ENCODE results near the gene PRADC1.
A peak's percentile ranks its signal among the peaks of the same experiment; 100 is the strongest.
"Not testable (repeated sequence)": the region's sequence is repeated elsewhere in the genome, so short reads cannot be mapped to it uniquely, and the experiment has no call there.

The PRADC1 gene

DNA sequence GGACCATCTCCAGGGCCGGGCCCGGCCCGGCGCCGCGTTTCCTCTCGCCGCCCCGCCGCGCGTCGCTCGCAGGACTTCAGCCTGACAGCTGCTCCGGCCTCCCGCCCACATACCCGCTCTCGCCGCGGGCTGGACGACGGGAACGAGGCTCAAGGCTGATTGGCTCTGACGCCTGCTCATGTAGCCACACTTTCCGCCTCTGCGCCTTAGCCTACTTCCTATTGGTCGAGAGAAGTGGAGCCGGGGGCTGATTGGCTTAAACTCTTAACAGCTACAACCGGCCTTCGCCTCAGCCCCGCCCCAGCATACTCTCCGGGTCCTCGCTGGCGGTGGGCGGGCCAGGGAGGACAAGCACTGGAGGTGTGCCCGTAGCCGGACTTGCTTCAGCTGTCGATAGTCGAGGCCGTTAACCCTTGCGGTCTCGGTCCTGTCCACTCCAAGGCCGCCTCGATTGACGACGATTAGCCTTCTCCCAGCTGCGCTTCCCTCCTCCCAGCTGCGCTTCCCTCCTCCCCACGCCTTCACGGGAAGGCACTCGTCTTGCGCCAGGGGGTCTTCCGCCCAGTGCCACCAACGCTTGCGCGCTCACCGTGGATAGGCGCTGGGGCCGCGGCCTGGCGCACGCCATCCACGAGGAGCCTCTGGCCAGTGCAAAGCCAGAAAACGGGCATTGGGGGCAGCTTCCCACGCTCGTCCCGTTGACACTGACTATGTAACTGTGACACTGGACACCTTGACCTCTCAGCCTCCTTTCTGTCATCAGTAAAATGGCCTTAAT lies at the start of gene PRADC1:
Gene PRADC1 (minus strand): TSS at position 86 of the 778 bp plus-strand sequence. CDS start 79 bp downstream, at position 7.
- peak; percentile 95 for DNase-seq

DNA sequence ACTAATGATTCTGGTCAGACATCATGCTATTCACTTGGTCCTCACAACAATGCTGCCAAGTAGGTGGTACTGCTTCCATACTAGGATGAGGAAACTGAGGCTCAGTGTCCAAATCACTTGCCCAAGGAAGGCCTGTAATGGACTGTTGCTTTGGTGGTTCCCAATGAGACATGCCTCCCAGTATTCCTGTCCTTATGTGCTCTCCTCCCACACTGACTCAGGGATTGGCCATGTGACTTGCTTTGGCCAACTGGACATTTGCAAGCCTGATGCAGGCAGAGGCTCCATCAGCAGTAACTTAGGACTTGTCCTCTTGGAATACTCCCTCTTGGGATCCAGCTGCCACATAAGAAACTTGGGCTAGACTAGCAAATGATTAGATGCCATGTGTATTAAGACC lies 48.2 kb upstream of the PRADC1 start:
- DNase-seq = no peak

DNA sequence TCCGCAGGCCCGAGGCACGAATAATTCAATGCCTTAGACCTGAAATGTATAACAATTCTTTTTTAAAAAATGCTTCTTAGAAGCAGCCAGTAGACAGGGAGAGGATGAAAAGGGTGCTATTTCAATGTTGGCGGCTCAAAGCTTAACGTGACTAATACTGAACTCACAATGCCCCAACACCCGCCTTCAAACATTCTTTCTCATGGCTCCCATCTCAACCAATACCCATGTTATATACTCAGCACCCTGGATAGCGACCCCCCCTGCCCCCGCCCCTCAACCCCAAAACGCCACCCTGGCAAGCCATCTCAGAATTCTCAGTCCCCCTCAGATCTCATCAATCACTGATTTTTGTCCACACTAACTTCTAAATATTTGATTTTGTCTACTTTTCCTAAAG lies 46.8 kb upstream of the PRADC1 start:
- DNase-seq = no peak

GRCh38 chr2:73272270-73272669 lies 39.2 kb upstream of the PRADC1 start:
- DNase-seq = no peak

- no peak for DNase-seq
Observed at GRCh38 chr2:73269686-73270465, 36.8 kb upstream of the PRADC1 start.

DNA sequence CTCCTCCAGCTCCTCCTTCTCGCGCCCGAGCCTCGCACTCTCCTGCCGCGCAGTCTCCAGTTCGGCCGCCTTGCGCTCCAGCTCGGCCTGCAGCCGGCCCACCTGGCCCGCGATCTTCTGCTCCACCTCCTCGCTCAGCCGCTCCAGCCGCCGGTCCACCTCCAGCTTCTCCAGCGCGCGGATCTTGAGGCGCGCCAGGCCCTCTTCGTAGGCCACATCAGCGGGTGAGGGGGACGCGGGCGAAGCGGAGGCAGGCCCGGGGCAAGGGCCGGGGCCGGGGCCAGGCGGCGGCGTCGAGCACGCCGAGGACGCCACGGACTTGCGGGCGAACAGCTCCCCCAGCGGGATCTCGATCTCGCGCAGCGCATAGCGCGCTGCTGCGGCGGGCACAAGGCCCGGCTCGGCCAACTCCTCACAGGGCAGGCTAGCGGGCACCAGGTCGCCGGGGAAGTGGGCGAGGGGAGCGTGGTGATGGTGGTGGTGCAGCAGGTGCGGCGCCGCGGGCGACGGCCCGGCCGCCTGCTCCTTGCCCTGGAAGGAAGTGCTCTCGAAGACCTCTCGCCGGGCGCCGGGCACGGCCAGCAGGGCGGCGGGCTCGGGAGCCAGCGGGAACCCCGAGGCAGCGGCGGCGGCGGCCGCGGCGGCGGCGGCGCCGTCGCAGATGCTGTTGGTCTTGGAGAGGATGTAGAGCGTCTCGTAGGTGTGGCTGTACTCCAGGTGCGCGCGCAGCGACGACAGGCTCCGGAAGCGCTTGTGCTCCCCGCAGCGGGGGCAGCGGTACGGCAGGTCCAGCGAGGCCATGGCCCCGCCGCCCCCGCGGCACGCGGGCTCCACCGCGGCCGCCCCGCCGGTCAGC lies 36.0 kb upstream of the PRADC1 start:
- peak; percentile 74 for DNase-seq

DNA sequence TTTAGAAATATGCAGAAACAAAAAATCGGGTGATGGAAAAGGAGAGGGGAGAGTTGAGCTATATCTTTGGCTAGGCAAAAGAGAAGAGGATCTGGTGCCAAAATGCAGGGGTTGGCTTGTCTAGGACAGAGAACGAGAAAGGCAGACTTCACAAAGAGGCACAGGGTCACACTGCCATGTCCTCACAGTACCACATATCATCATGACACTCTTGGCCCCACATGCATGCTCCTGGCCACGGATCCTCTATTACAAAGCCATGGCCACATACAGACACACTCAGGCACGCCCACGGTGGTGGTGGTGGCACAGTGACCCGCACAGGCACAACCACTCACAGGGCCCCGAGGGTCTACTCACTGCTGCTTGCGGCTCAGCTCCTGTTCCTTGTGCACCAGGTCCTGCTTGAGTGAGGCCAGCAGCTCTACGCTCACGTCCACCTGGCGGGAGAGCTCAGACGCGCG lies 35.4 kb upstream of the PRADC1 start:
- no peak for DNase-seq

DNA sequence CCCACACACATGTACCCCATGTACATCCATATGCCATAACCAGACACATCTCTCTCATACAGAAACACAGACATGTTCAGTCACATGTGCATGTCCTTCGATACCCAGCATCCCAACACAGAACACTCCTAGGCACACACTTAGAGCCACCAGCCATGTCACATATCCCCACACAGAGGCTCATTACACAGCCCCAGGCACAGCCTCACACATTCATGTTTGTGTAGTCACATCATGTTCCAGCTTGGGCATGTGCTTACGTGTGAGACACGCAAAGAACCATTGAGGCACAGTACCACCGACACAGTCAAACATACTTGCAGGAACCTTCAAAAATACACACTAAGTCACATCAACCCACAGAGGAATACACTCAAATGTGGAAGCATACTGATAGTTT lies 34.0 kb upstream of the PRADC1 start:
- no peak for DNase-seq

- no peak for DNase-seq
Observed at GRCh38 chr2:73266061-73266901, 33.2 kb upstream of the PRADC1 start.

GRCh38 chr2:73265298-73266060 lies 32.4 kb upstream of the PRADC1 start:
- DNase-seq = no peak

DNA sequence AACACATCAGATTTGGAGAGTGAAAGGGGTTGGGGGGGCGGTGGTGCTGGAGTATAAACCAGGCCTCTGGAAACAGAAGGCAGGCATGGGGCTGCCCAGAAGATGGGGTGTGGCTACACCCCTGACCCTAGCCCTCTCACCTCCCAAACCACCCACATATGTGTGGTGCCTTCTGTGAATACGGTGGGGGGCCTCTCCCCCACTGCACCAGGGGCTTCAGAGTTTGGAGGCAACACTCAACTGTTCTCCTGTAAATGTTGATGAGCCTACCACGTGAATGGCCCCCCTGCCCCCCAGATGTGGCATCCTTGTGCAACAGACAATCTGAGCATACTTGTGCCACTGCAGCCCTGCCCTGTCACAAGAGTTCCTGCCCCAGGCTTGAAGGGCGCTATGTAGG lies 31.7 kb upstream of the PRADC1 start:
- no peak for DNase-seq

DNA sequence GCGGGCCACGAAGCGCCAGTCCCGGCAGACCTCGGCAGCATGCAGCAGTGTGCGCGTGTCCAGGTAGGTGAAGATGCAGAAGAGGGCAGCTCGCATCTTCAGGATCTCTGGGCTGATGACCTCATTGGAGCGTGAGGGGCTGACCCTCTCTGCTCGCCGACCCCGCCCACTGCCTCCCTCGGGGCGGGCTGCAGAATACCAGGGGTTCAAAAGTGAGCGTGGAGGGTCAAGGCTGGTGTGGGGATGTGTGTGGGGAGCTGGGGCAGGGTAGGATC lies 31.2 kb upstream of the PRADC1 start:
- no peak for DNase-seq

GRCh38 chr2:73263540-73264331 lies 30.7 kb upstream of the PRADC1 start:
- DNase-seq = no peak

- DNase-seq = not testable (repeated sequence)
Observed at GRCh38 chr2:73262691-73263429, 29.8 kb upstream of the PRADC1 start.

- DNase-seq = no peak
Observed at GRCh38 chr2:73262108-73262651, 29.1 kb upstream of the PRADC1 start.

DNA sequence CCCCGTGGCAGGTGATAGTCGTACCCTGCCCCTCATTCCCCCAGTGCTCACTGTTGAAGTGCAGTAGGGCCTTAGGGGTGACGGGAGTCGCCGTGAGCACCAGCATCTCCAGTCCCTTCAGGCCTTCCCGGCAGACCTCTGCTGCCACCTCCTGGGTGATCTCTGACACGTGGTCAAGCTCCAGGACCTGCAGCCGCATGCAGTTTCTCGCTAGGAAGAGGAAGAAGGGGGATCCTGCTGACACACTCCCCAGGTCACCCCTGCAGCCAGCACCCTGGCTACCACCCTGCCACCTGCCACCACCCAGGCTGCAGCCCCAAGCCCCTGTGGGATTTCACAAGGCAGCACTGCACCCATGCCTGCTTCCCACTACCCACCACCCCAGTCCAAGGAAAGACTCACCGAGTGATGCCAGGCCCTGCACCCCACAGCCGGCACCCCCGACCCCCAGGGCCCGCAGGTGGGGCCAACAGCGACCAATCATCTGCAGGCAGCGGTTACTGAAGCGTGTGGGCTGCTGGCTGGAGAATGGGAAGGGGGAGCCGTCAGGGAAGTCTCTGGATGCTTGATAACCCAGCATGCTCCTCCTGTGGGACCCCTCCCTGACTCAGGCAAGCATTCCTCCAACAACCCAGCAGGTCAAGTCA lies 27.4 kb upstream of the PRADC1 start:
- DNase-seq = no peak

- DNase-seq = no peak
Observed at GRCh38 chr2:73259704-73260337, 26.8 kb upstream of the PRADC1 start.

DNA sequence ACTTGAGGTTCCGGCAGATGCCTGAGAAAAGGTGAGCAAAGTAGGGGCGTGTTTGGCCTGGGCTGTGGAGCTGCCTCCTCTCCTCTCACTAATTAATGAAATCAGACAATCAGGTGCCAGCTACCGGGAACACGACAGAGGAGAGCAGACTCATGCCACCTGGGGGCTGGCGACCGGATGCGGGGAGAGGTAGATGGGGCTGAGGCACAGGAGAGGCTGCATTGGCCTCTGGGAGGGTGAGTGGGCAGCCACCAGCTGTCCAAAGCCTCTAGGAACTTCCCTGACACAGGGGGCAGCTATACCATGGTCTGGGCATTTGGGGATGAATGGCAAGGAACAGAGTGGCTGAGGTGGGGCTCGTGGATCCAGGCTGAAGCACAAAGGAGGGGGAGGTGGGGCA lies 26.2 kb upstream of the PRADC1 start:
- no peak for DNase-seq

- no peak for DNase-seq
Observed at GRCh38 chr2:73258913-73259215, 25.8 kb upstream of the PRADC1 start.
